LNCAP (cell line): ENCODE measurements around the gene KCNJ1.

Experiments used
- CTCF ChIP-seq: fragments of 450-650 bp; IDR thresholded peaks from 2 replicates; pipeline ENCODE4 v1.5.1; 2017; ENCODE audit warnings: mild to moderate bottlenecking

The KCNJ1 gene

GRCh38 chr11:128824191-128825049, 42.7 kb downstream of the KCNJ1 start:
- TF ChIP-seq CTCF: no peak

- TF ChIP-seq CTCF: no peak
These were observed 43.3 kb downstream of the KCNJ1 start for GRCh38 chr11:128823753-128824152.

- TF ChIP-seq CTCF: no peak
These were observed 45.0 kb downstream of the KCNJ1 start for GRCh38 chr11:128822130-128822529.

DNA sequence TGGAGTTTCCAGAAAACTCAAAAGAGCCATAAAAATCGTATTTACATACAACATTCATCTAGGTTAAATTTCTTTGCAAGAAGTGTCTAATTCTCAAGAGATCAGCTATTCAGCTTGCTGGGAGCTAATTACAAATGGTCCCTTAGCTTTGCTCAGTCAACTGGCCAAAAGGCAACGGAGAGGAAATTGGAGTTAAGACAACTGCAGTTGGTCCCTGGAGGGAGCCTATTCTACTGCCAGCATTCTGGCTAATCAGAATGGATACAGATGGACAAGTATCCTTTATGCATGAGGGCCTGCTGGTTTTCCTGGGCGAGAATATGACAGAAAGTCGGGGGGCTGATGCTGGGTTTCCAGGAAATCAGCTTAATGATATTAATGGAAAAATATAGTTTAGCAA, 45.5 kb downstream of the KCNJ1 start:
- no peak for TF ChIP-seq CTCF

GRCh38 chr11:128819198-128819597, 47.9 kb downstream of the KCNJ1 start:
- no peak for TF ChIP-seq CTCF

DNA sequence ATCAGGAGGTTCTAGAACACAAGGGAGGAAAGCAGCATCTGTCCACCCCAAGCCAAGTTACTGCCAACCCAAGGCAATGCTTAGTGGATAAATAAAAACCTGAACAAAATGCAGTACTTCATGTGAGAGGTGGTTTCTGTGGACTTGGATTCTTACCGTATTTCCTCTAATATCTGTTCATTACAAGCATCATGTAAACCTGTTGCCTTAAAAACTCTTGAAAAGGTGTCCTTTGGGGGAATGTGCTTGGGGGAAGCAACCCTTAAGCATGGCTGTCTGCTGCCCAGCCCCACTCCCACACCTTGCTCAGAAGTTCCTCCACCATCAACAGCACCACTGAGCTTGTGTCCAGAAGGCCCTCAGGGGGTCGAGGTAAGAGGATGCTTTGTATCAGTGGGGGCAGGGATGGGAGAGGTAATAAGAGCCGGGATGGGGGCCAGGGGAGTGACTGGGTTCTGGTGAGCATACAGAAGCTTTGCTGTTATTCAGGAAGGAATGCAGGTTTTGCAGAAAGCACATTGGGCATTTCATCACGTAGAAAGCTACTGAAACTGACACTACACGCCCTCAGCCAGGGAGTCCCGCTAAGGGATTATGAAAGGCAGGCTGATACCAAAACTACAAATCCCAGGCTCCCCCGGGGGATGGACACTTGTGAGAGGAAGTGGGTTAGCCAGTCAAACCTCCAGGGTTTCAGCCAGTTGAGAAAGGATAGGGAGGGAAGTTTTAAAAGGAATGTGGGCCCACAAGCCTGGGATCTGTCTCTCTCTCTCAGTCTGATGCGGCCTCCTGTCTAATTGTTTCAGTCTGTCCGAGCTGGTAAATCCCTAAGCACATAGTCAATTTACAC, 52.0 kb downstream of the KCNJ1 start:
- no peak for TF ChIP-seq CTCF

GRCh38 chr11:128813729-128814128, 53.4 kb downstream of the KCNJ1 start:
- no peak for TF ChIP-seq CTCF
